ENCODE measurements around the gene DNAJC16.

DNA sequence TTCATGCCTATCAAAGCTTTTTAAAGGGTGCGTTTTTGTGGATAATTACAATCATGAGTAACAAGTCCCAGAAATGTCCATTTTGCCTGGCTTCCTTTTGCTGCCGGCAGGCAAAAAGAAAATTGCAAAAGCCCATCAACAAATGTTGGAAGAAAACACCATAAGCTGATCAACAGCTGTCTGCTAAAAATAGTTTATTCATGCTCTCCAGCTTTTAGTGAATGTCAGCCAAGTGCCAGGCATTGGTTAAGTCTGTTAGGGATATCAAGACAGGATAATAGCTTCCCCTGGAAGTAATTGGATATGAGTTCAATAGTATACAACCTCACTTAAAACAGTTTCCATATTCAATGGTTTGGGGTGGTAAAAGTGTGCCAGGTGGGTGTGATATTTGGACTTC, 71.8 kb downstream of the DNAJC16 start:
- TF ChIP-seq CTCF (IDR thresholded peaks at IDR 0.05 in 4 of 5, conservative IDR thresholded peaks at IDR 0.05 in 1 of 5): no peak
- TF ChIP-seq POLR2A (IDR thresholded peaks at IDR 0.05): no peak

Data from gastrocnemius medialis (tissue), 4 donors.